Measurements from ENCODE around the gene ART5.
"Not testable (repeated sequence)": the region's sequence is repeated elsewhere in the genome, so short reads cannot be mapped to it uniquely, and the experiment has no call there.

The ART5 gene

GRCh38 chr11:3658252-3658651 lies 16.5 kb upstream of the ART5 start:
- DNase-seq (ENCODE audit: low spot score) = no peak

- not testable (repeated sequence) for DNase-seq (ENCODE audit: low spot score)
Measured at GRCh38 chr11:3657331-3657730, 15.5 kb upstream of the ART5 start.

- DNase-seq (ENCODE audit: low spot score) = no peak
Measured at GRCh38 chr11:3655547-3655946, 13.8 kb upstream of the ART5 start.

GRCh38 chr11:3652514-3652913 lies 10.7 kb upstream of the ART5 start:
- DNase-seq (ENCODE audit: low spot score) = not testable (repeated sequence)

- not testable (repeated sequence) for DNase-seq (ENCODE audit: low spot score)
Measured at GRCh38 chr11:3649374-3649773, 7.6 kb upstream of the ART5 start.

GRCh38 chr11:3648843-3649242 lies 7.1 kb upstream of the ART5 start:
- not testable (repeated sequence) for DNase-seq (ENCODE audit: low spot score)

GRCh38 chr11:3645552-3645951 lies 3.8 kb upstream of the ART5 start:
- DNase-seq (ENCODE audit: low spot score) = no peak

GRCh38 chr11:3644817-3645235 lies 3.0 kb upstream of the ART5 start, which contains the start of gene ART1:
ART1 (plus strand) TSS chr11:3645128; CDS start chr11:3659214, 14,086 bp downstream.
- no peak for DNase-seq (ENCODE audit: low spot score)

GRCh38 chr11:3643102-3643546 lies 1.3 kb upstream of the ART5 start:
- not testable (repeated sequence) for DNase-seq (ENCODE audit: low spot score)

GRCh38 chr11:3642071-3642951 lies 519 bp upstream of the ART5 start:
- DNase-seq (ENCODE audit: low spot score) = no peak

- DNase-seq (ENCODE audit: low spot score) = no peak
Measured at GRCh38 chr11:3641191-3641590, 601 bp downstream of the ART5 start.

- no peak for DNase-seq (ENCODE audit: low spot score)
Measured at GRCh38 chr11:3639841-3640240, 2.0 kb downstream of the ART5 start.

- no peak for DNase-seq (ENCODE audit: low spot score)
Measured at GRCh38 chr11:3638513-3638912, 3.3 kb downstream of the ART5 start.

- DNase-seq (ENCODE audit: low spot score) = no peak
Measured at GRCh38 chr11:3637201-3637600, 4.6 kb downstream of the ART5 start.

GRCh38 chr11:3635641-3636375 lies 6.0 kb downstream of the ART5 start:
- DNase-seq (ENCODE audit: low spot score) = no peak

- no peak for DNase-seq (ENCODE audit: low spot score)
Measured at GRCh38 chr11:3632070-3632660, 9.6 kb downstream of the ART5 start.

GRCh38 chr11:3631331-3631730 lies 10.5 kb downstream of the ART5 start:
- DNase-seq (ENCODE audit: low spot score) = no peak

GRCh38 chr11:3627291-3627690 lies 14.5 kb downstream of the ART5 start:
- no peak for DNase-seq (ENCODE audit: low spot score)

GRCh38 chr11:3626250-3626960 lies 15.4 kb downstream of the ART5 start:
- no peak for DNase-seq (ENCODE audit: low spot score)

- DNase-seq (ENCODE audit: low spot score) = no peak
Measured at GRCh38 chr11:3623767-3624458, 17.9 kb downstream of the ART5 start.

- no peak for DNase-seq (ENCODE audit: low spot score)
Measured at GRCh38 chr11:3623121-3623520, 18.7 kb downstream of the ART5 start.
